ENCODE results near the gene TAS2R8.

The TAS2R8 gene, protein sequence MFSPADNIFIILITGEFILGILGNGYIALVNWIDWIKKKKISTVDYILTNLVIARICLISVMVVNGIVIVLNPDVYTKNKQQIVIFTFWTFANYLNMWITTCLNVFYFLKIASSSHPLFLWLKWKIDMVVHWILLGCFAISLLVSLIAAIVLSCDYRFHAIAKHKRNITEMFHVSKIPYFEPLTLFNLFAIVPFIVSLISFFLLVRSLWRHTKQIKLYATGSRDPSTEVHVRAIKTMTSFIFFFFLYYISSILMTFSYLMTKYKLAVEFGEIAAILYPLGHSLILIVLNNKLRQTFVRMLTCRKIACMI

DNA sequence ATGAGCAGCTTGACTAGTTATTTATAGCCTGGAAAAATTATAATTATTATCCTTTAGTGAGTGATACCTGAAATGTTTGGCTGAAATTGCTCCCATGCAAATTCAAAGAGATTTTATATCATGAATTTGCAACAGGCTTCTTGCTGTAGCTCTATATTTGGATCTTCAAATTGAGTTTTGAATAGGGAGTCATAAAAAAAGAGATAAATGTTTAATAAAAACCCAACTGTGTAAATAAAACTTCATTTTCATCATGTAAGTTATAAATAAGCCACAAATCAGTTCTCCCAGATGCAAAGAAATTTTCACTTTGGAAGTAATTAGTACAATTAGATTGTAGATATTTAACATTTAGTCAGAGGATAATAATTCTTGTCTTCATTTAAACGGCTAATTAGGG, at the start of gene TAS2R8:
Gene TAS2R8 (minus strand): TSS at position 101 of the 400 bp plus-strand sequence. CDS start 306 bp downstream, outside the sequence.
- TF ChIP-seq POLR2A (IDR thresholded peaks at IDR 0.05; ENCODE audit: extremely low read depth, insufficient read length) (no peak), CTCF (IDR thresholded peaks at IDR 0.05; ENCODE audit: low read depth, low read length) (no peak), MYC (IDR thresholded peaks at IDR 0.05; ENCODE audit: low read depth, low read length) (no peak)
- TF ChIP-seq, protein P1, sequence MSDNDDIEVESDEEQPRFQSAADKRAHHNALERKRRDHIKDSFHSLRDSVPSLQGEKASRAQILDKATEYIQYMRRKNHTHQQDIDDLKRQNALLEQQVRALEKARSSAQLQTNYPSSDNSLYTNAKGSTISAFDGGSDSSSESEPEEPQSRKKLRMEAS (IDR thresholded peaks at IDR 0.05; ENCODE audit: low read depth, low read length): no peak
- H3K4me3 ChIP-seq (ENCODE audit: low read depth, low read length): no peak within 1 kb of the TSS
- DNase-seq (ENCODE audit: low read depth): no peak

DNA sequence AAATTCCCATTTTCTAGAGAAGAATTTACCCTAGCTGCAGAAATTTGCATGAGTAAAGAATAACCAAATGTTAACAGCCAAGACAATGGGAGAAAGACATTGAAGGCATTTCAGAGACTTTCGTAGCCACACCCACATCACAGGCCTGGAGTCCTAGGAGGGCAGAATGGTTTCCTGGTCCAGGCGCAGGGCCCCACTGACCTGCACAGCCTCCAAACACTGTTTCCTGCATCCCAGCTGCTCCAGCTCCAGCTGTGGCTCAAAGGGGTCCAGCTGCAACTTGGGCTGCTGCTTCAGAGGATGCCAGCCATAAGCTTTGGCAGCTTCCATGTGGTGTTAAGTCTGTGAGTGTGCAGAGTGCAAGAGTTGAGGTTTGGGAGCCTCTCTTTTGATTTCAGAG, 48.7 kb upstream of the TAS2R8 start:
- TF ChIP-seq POLR2A (IDR thresholded peaks at IDR 0.05; ENCODE audit: extremely low read depth, insufficient read length): no peak
- no peak for DNase-seq (ENCODE audit: low read depth)
- H3K4me3 ChIP-seq (ENCODE audit: low read depth, low read length): no peak overlapping the region

GRCh38 chr12:10853776-10854175, 46.7 kb upstream of the TAS2R8 start:
- TF ChIP-seq CTCF (IDR thresholded peaks at IDR 0.05; ENCODE audit: low read depth, low read length) (no peak), POLR2A (IDR thresholded peaks at IDR 0.05; ENCODE audit: extremely low read depth, insufficient read length) (no peak), MYC (IDR thresholded peaks at IDR 0.05; ENCODE audit: low read depth, low read length) (no peak)
- TF ChIP-seq, protein P1 (IDR thresholded peaks at IDR 0.05; ENCODE audit: low read depth, low read length): no peak
- no peak for DNase-seq (ENCODE audit: low read depth)
- H3K4me3 ChIP-seq (ENCODE audit: low read depth, low read length): no peak overlapping the region

GRCh38 chr12:10851243-10851858, 44.3 kb upstream of the TAS2R8 start:
- no peak for DNase-seq (ENCODE audit: low read depth)
- no peak overlapping the region for H3K4me3 ChIP-seq (ENCODE audit: low read depth, low read length)
- TF ChIP-seq POLR2A (IDR thresholded peaks at IDR 0.05; ENCODE audit: extremely low read depth, insufficient read length) (no peak), CTCF (IDR thresholded peaks at IDR 0.05; ENCODE audit: low read depth, low read length) (no peak), MYC (IDR thresholded peaks at IDR 0.05; ENCODE audit: low read depth, low read length) (no peak)
- TF ChIP-seq, protein P1 (IDR thresholded peaks at IDR 0.05; ENCODE audit: low read depth, low read length): no peak

DNA sequence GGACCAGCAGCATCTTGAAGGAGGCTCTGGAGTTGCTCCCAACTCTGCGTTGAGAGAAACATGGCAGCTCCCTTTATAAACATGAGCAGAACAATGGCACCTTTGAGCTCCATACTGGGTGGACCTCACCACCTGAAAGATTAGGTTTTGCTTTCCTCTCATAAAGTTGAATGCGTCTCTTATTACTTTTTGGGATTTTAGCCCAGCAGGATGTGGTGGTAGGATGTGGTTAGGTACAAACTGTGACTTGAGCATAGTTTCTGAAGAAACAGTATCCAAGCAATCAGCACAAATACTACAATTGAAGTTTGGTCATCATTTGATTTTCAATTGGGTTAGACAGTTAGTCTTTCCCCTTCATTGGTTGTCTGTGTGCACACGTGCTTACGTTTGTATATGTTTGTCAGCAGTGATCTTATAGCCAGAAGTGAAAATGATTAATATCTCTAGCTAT, 42.4 kb upstream of the TAS2R8 start, which contains the start of gene PRR4:
Gene PRR4 (minus strand): TSS at position 51 of the 454 bp plus-strand sequence. CDS start 38 bp downstream, at position 13.
- no peak for DNase-seq (ENCODE audit: low read depth)
- H3K4me3 ChIP-seq (ENCODE audit: low read depth, low read length): no peak within 1 kb of the TSS

More for the DNA sequence above, 42.4 kb upstream of the TAS2R8 start, which contains the start of gene PRR4:
- TF ChIP-seq CTCF (IDR thresholded peaks at IDR 0.05; ENCODE audit: low read depth, low read length) (no peak), MYC (IDR thresholded peaks at IDR 0.05; ENCODE audit: low read depth, low read length) (no peak), POLR2A (IDR thresholded peaks at IDR 0.05; ENCODE audit: extremely low read depth, insufficient read length) (no peak)
- TF ChIP-seq, protein P1 (IDR thresholded peaks at IDR 0.05; ENCODE audit: low read depth, low read length): no peak

All from NB4 (cell line).